Hematopoietic multipotent progenitor cell treated with erythropoietin and hydrocortisone succinate and interleukin-3 and kit ligand, for 17 days (in vitro differentiated cells): ENCODE data around the gene RTN4RL1.

Experiments
- DNase-seq: peaks from one replicate; pipeline ENCODE4 v3.0.0-alpha.2; 2015; ENCODE audit warnings: low spot score

The RTN4RL1 gene

GRCh38 chr17:2025220-2025621 lies at the start of gene RTN4RL1:
Gene RTN4RL1, minus strand, starts transcription at chr17:2025334. Its CDS starts 469 bp downstream, at chr17:2024865.
- no peak for DNase-seq

GRCh38 chr17:2074919-2075318 lies 49.8 kb upstream of the RTN4RL1 start:
- DNase-seq = no peak

- no peak for DNase-seq
Measured at GRCh38 chr17:2071455-2072281, 46.5 kb upstream of the RTN4RL1 start.

- DNase-seq = no peak
Measured at GRCh38 chr17:2071024-2071385, 45.9 kb upstream of the RTN4RL1 start.

GRCh38 chr17:2070241-2071023 lies 45.3 kb upstream of the RTN4RL1 start:
- no peak for DNase-seq

GRCh38 chr17:2068519-2069051 lies 43.5 kb upstream of the RTN4RL1 start:
- no peak for DNase-seq

- DNase-seq = no peak
Measured at GRCh38 chr17:2068031-2068518, 42.9 kb upstream of the RTN4RL1 start.

- DNase-seq = no peak
Measured at GRCh38 chr17:2067608-2068024, 42.5 kb upstream of the RTN4RL1 start.

GRCh38 chr17:2067048-2067561 lies 42.0 kb upstream of the RTN4RL1 start:
- no peak for DNase-seq

- DNase-seq = no peak
Measured at GRCh38 chr17:2065949-2066400, 40.8 kb upstream of the RTN4RL1 start.

- no peak for DNase-seq
Measured at GRCh38 chr17:2064980-2065785, 40.0 kb upstream of the RTN4RL1 start.

GRCh38 chr17:2064520-2064971 lies 39.4 kb upstream of the RTN4RL1 start:
- no peak for DNase-seq

- DNase-seq = no peak
Measured at GRCh38 chr17:2064147-2064489, 39.0 kb upstream of the RTN4RL1 start.

- DNase-seq = no peak
Measured at GRCh38 chr17:2063261-2064146, 38.4 kb upstream of the RTN4RL1 start.

GRCh38 chr17:2062571-2063183 lies 37.5 kb upstream of the RTN4RL1 start:
- no peak for DNase-seq

- no peak for DNase-seq
Measured at GRCh38 chr17:2061441-2061958, 36.4 kb upstream of the RTN4RL1 start.

GRCh38 chr17:2060681-2061440 lies 35.7 kb upstream of the RTN4RL1 start:
- DNase-seq = no peak

GRCh38 chr17:2060385-2060658 lies 35.2 kb upstream of the RTN4RL1 start:
- no peak for DNase-seq
